ENCODE data around the gene FBXO48.

Gene FBXO48

GRCh38 chr2:68483011-68483410 is 15.9 kb upstream of the FBXO48 start:
- Histone ChIP-seq H3K4me3 (ENCODE audit: low read depth in 1 of 2, low read length in 2 of 2) (no peak overlapping the region), H2AFZ (ENCODE audit: low read depth, low read length) (no peak overlapping the region), H4K20me1 (ENCODE audit: insufficient read depth, low read length) (no peaks in the 10 kb centered on the region), H3K9me3 (ENCODE audit: insufficient read depth, low read length, severe bottlenecking) (no peaks in the 10 kb centered on the region), H3K27me3 (ENCODE audit: insufficient read depth, low read length, poor library complexity) (no peaks in the 10 kb centered on the region), H3K36me3 (ENCODE audit: insufficient read depth, low read length) (no peaks in the 10 kb centered on the region), H3K27ac (ENCODE audit: low read length) (no peak overlapping the region), H3K4me2 (ENCODE audit: insufficient read depth, low read length) (no peak overlapping the region), H3K4me1 (ENCODE audit: insufficient read depth, low read length) (no peaks in the 10 kb centered on the region; the same call in 1 of the 2 replicates), H3K9ac (ENCODE audit: low read depth, low read length) (no peak overlapping the region), H3K79me2 (ENCODE audit: insufficient read depth, low read length) (peaks cover 5% of the 10 kb centered on the region; the same call in 1 of the 2 replicates)
- no peak for DNase-seq
- no peak for ATAC-seq (ENCODE audit: insufficient read depth, low read depth)
- TF ChIP-seq EZH2 (IDR thresholded peaks at IDR 0.05; ENCODE audit: borderline replicate concordance, low read depth, low read length, severe bottlenecking) (no peak), CTCF (IDR thresholded peaks at IDR 0.05; ENCODE audit: borderline replicate concordance, extremely low read depth, low read length, poor library complexity, severe bottlenecking) (no peak)

GRCh38 chr2:68482296-68482820 is 15.3 kb upstream of the FBXO48 start:
- Histone ChIP-seq H3K79me2 (ENCODE audit: insufficient read depth, low read length) (peaks cover 5% of the 10 kb centered on the region; the same call in 1 of the 2 replicates), H3K4me1 (ENCODE audit: insufficient read depth, low read length) (no peaks in the 10 kb centered on the region), H3K9ac (ENCODE audit: low read depth, low read length) (no peak overlapping the region), H2AFZ (ENCODE audit: low read depth, low read length) (no peak overlapping the region), H3K4me2 (ENCODE audit: insufficient read depth, low read length) (no peak overlapping the region), H3K27ac (ENCODE audit: low read length) (no peak overlapping the region), H3K4me3 (ENCODE audit: low read depth in 1 of 2, low read length in 2 of 2) (no peak overlapping the region), H3K27me3 (ENCODE audit: insufficient read depth, low read length, poor library complexity) (no peaks in the 10 kb centered on the region), H3K9me3 (ENCODE audit: insufficient read depth, low read length, severe bottlenecking) (no peaks in the 10 kb centered on the region), H4K20me1 (ENCODE audit: insufficient read depth, low read length) (no peaks in the 10 kb centered on the region), H3K36me3 (ENCODE audit: insufficient read depth, low read length) (no peaks in the 10 kb centered on the region)
- TF ChIP-seq CTCF (IDR thresholded peaks at IDR 0.05; ENCODE audit: borderline replicate concordance, extremely low read depth, low read length, poor library complexity, severe bottlenecking) (no peak), EZH2 (IDR thresholded peaks at IDR 0.05; ENCODE audit: borderline replicate concordance, low read depth, low read length, severe bottlenecking) (no peak)
- DNase-seq, result no peak
- no peak for ATAC-seq (ENCODE audit: insufficient read depth, low read depth)

GRCh38 chr2:68478688-68479087 is 11.6 kb upstream of the FBXO48 start:
- no peak for TF ChIP-seq CTCF (IDR thresholded peaks at IDR 0.05; ENCODE audit: borderline replicate concordance, extremely low read depth, low read length, poor library complexity, severe bottlenecking)
- no peak for TF ChIP-seq EZH2 (IDR thresholded peaks at IDR 0.05; ENCODE audit: borderline replicate concordance, low read depth, low read length, severe bottlenecking)
- ATAC-seq (ENCODE audit: insufficient read depth, low read depth), result no peak

More at GRCh38 chr2:68478688-68479087, 11.6 kb upstream of the FBXO48 start:
- H3K27ac ChIP-seq (ENCODE audit: low read length), result no peak overlapping the region
- H3K4me2 ChIP-seq (ENCODE audit: insufficient read depth, low read length), result no peak overlapping the region
- H4K20me1 ChIP-seq (ENCODE audit: insufficient read depth, low read length), result no peaks in the 10 kb centered on the region
- no peak for DNase-seq
- H3K79me2 ChIP-seq (ENCODE audit: insufficient read depth, low read length), result peaks cover 11% of the 10 kb centered on the region
- no peaks in the 10 kb centered on the region for H3K9me3 ChIP-seq (ENCODE audit: insufficient read depth, low read length, severe bottlenecking)
- no peak overlapping the region for H3K4me3 ChIP-seq (ENCODE audit: low read depth in 1 of 2, low read length in 2 of 2)
- no peaks in the 10 kb centered on the region for H3K4me1 ChIP-seq (ENCODE audit: insufficient read depth, low read length)
- H3K27me3 ChIP-seq (ENCODE audit: insufficient read depth, low read length, poor library complexity), result no peaks in the 10 kb centered on the region
- no peak overlapping the region for H3K9ac ChIP-seq (ENCODE audit: low read depth, low read length)
- H2AFZ ChIP-seq (ENCODE audit: low read depth, low read length), result no peak overlapping the region
- no peaks in the 10 kb centered on the region for H3K36me3 ChIP-seq (ENCODE audit: insufficient read depth, low read length)
